HL-60 (cell line): ENCODE results near the gene SLC19A3.
A peak's percentile ranks its signal among the peaks of the same experiment; 100 is the strongest.
"Not testable (repeated sequence)": the region's sequence is repeated elsewhere in the genome, so short reads cannot be mapped to it uniquely, and the experiment has no call there.

Experiments
- DNase-seq, 2 experiments: peaks; one replicate each; pipeline ENCODE4 v3.0.0-alpha.2; 2010 to 2020; ENCODE audit warnings: low read depth in 1 of 2, low spot score in 1 of 2
- H3K27ac ChIP-seq: fragments of 250-450 bp; sonication (Bioruptor Pico); replicated peaks from 2 replicates; pipeline ENCODE4 v1.5.1; 2020; ENCODE audit warnings: mild to moderate bottlenecking, moderate library complexity
- H3K27me3 ChIP-seq: fragments of 250-450 bp; sonication (Bioruptor Pico); 2 replicates; pipeline ENCODE4 v1.5.1; 2021; ENCODE audit warnings: mild to moderate bottlenecking, moderate library complexity; ENCODE audit not compliant: insufficient read depth, poor library complexity, severe bottlenecking
- H3K4me3 ChIP-seq: replicated peaks from 2 replicates; pipeline ENCODE4 v1.5.1; 2011; ENCODE audit warnings: mild to moderate bottlenecking, control low read depth, low read length; ENCODE audit not compliant: insufficient read depth
- CTCF ChIP-seq: IDR thresholded peaks from one replicate; pipeline ENCODE4 v1.5.1; 2011; ENCODE audit warnings: low read length, control low read depth, inconsistent platforms; ENCODE audit not compliant: insufficient read depth
- GABPA ChIP-seq: IDR thresholded peaks from 2 replicates; pipeline ENCODE4 v1.6.1; 2012; ENCODE audit warnings: low read depth
- POLR2AphosphoS5 ChIP-seq: IDR thresholded peaks from 2 replicates; pipeline ENCODE4 v1.6.1; 2012; ENCODE audit warnings: low read depth
- REST ChIP-seq: IDR thresholded peaks from 2 replicates; pipeline ENCODE4 v1.6.1; 2012; ENCODE audit warnings: low read depth; ENCODE audit not compliant: insufficient replicate concordance
- SPI1 ChIP-seq: IDR thresholded peaks from 2 replicates; pipeline ENCODE4 v1.6.1; 2012; ENCODE audit warnings: low read depth, mild to moderate bottlenecking, borderline replicate concordance

The SLC19A3 gene

GRCh38 chr2:227673620-227674019, 44.2 kb downstream of the SLC19A3 start:
- TF ChIP-seq SPI1: peak; percentile 82
- not testable (repeated sequence) for H3K27me3 ChIP-seq, H3K4me3 ChIP-seq, H3K27ac ChIP-seq
- DNase-seq: peak in 1 of 2 experiments; percentile 51

- TF ChIP-seq REST (no peak), GABPA (no peak), POLR2AphosphoS5 (no peak), SPI1 (no peak), CTCF (no peak)
- H3K27ac ChIP-seq: no peak overlapping the region
- DNase-seq: no peak
- no peak overlapping the region for H3K4me3 ChIP-seq
- H3K27me3 ChIP-seq: peaks cover 2% of the 10 kb centered on the region
These were observed 46.5 kb downstream of the SLC19A3 start for GRCh38 chr2:227671170-227671905.

GRCh38 chr2:227666631-227667170, 51.1 kb downstream of the SLC19A3 start, which contains the start of gene SCYGR5:
TSS of gene SCYGR5 (plus strand) at chr2:227666804. CDS start at chr2:227666804, 0 bp downstream.
- TF ChIP-seq POLR2AphosphoS5: peak; percentile 92
- peak in 1 of 2 experiments; percentile 69 for DNase-seq
- not testable (repeated sequence) for H3K4me3 ChIP-seq, H3K27ac ChIP-seq, H3K27me3 ChIP-seq

GRCh38 chr2:227665189-227665940, 52.5 kb downstream of the SLC19A3 start:
- DNase-seq: no peak
- TF ChIP-seq GABPA: no peak
- TF ChIP-seq REST: no peak
- TF ChIP-seq CTCF: no peak
- no peak for TF ChIP-seq POLR2AphosphoS5
- TF ChIP-seq SPI1: no peak
- H3K27ac ChIP-seq: no peak overlapping the region
- no peak overlapping the region for H3K4me3 ChIP-seq
- peaks cover 5% of the 10 kb centered on the region for H3K27me3 ChIP-seq
